AG09319 (cell line): ENCODE results near the gene NPEPPS.
A peak's percentile ranks its signal among the peaks of the same experiment; 100 is the strongest.

Source experiments
- DNase-seq: peaks from one replicate; pipeline ENCODE4 v3.0.0-alpha.2; 2010; ENCODE audit warnings: low read depth; ENCODE audit errors: extremely low read depth
- CTCF ChIP-seq: IDR thresholded peaks from 2 replicates; pipeline ENCODE4 v1.5.1; 2011; ENCODE audit warnings: low read depth, mild to moderate bottlenecking, inconsistent platforms, low read length, moderate library complexity

The NPEPPS gene

GRCh38 chr17:47649153-47649971 is 118.5 kb downstream of the NPEPPS start, which contains the start of gene KPNB1:
TSS of gene KPNB1 (plus strand) at chr17:47649919. CDS start at chr17:47650245, 326 bp downstream.
- TF ChIP-seq CTCF: no peak
- peak; percentile 100 for DNase-seq

DNA sequence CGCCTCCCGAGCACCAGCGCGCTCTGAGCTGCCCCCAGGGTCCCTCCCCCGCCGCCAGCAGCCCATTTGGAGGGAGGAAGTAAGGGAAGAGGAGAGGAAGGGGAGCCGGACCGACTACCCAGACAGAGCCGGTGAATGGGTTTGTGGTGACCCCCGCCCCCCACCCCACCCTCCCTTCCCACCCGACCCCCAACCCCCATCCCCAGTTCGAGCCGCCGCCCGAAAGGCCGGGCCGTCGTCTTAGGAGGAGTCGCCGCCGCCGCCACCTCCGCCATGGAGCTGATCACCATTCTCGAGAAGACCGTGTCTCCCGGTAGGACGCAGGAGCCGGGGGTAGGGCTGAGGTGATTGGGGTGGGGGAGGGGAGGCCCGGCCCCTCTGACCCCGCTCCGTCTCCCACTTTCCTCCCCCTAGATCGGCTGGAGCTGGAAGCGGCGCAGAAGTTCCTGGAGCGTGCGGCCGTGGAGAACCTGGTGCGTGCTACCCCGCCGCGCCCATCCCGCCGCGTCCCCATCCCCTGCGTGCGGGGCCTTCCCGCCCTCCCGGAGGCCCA is 119.1 kb downstream of the NPEPPS start:
- no peak for DNase-seq
- no peak for TF ChIP-seq CTCF

GRCh38 chr17:47650525-47651522 is 119.9 kb downstream of the NPEPPS start:
- DNase-seq: peak; percentile 89
- TF ChIP-seq CTCF: no peak

- no peak for DNase-seq
- no peak for TF ChIP-seq CTCF
These were observed 120.8 kb downstream of the NPEPPS start for GRCh38 chr17:47651704-47652103.

DNA sequence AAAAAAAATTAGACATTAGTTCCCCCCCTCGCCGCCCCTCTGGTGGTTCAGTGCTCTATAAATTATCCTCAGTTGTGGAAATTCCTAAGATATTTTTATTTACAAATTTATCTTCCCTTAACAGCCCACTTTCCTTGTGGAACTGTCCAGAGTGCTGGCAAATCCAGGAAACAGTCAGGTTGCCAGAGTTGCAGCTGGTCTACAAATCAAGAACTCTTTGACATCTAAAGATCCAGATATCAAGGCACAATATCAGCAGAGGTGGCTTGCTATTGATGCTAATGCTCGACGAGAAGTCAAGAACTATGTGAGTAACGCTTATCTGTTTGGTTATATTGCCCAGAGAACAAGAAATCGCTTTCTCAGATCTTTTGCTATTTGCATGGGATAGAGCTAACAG is 121.7 kb downstream of the NPEPPS start:
- TF ChIP-seq CTCF: no peak
- no peak for DNase-seq

- DNase-seq: no peak
- no peak for TF ChIP-seq CTCF
These were observed 122.5 kb downstream of the NPEPPS start for GRCh38 chr17:47653442-47653841.
